ENCODE measurements around the gene MED13L.
"Not testable (repeated sequence)": the region's sequence is repeated elsewhere in the genome, so short reads cannot be mapped to it uniquely, and the experiment has no call there.

MED13L gene

DNA sequence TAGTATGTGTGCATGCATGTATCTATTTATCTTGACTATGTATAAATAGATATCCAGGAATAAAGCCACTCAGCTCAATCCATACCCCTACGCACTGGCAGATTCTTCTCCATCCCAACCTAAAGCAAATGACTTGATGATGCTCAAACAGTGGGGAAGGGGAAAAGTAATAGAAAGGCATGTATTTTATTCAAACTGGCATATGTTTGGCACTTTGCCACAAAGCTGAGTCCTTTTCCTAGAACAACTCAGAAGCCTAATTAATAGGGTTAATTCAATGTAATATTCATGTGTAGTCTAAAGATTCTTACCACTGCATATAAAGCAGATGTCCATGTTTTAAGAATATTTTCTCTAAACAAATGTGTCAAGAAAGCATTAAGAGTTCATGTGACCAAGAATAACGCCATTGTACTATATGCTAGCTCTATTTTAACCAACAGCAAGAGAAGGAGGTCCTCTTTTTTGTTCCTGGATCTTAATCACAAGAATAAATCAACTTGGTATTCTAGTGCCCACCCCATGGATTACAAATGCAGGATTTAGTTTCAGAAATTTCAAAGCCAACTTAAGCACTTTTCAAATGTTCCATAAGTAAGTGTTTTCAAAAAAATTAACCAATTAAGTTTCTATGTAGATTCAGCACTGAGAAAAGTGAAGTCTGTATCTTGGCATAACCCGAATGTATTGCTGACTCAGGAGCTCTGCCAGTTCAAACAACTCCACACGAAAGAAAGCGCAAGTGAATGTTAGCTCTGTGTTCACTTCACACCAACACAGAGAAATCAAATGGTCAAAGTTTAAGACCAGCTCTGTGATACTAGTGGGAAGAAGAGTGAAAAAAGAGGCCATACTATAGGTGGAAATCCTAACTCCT lies 233.6 kb downstream of the MED13L start:
- DNase-seq, result no peak

DNA sequence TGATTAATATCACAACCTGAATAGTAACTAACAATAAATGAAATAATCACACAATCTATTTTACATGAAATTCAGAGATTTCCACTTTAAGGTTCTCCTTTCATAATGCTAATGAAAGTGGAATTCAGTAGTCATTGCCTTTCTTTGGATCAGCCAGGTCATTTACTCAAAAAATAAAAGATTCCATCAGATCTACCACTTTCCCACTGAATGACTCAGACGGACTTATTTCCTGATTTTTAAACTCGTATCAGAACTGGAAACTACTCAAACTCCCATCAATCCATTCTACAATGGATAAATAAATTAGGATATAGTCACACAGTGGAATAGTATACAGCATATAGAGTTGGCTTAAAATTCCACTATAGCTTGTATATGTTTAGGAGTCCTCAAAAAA lies 237.1 kb downstream of the MED13L start:
- no peak for DNase-seq

DNA sequence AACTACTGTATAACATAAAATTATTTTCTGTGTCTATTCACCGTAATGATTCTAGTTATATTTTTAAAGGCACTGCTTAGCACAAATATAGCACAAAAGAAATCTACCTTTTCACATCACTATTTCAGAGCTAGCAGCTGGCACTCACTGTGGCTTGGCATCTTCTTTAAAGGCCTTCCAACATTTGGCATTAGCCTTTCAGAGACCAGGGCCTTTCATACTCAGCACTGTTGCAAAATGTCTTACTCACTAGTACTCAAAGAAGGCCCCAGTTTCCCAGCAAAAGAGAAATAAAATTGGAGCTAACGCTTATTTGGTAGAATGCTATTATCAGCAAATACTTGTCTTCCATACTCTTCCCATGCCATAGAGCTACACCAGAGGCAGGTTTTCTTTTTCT lies 238.4 kb downstream of the MED13L start:
- DNase-seq, result no peak

DNA sequence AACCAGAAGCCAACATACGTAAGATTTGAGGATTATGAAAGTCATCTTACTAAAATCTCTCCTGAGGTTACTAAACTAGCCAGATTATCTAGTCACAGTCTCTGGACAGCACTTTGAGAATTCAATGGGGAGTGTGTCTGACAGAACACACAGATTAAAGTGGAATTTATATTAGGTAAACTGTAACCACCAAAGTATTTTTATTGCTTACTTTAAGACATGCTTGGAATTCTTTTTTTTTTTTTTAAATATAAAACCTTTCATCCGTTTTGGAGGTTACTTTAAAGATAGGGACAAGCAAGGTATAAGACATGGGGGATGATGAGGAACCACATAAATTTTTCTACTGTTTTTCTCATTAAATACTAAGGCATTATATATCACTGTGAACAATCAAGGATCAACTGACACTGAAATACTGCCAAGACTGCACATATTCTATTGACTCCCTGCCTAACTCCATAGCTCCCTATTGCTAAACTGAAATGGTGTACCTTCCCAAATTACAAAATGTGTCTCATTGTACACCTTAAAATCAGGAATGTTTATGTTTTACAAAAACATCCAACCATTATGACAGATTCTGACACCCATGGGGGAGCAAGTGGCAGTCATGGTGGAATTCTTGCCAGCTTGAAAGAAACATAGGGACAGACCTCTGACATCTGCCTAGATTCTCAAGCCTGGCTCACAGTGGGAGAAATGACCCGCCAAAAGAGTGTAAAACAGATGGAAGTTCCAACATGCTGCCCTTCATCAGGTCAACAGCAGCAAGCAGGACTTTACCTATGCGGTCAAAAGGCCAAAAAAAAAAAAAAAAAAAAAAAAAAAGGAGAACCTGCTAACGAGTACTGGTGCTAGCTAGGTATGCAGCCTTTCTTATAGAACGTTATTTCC lies 239.3 kb downstream of the MED13L start:
- no peak for DNase-seq

DNA sequence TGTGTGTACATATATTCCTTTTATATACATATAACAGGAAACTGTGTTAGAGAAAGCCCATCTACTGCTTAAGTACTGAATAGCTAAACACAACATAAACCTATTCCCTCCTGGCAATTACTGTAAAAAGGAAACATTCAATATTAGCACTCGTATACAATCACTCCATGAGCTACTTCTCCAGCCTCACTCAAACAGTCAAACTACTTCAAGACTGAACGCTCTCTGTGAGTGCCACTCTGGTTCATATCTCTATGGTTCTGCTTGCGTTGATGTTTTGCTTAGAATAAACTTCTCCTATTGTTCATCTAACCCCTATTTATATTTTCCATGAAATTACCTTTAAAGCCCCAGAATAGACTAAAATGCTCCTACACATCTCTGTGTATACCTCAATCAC lies 243.7 kb downstream of the MED13L start:
- no peak for DNase-seq

DNA sequence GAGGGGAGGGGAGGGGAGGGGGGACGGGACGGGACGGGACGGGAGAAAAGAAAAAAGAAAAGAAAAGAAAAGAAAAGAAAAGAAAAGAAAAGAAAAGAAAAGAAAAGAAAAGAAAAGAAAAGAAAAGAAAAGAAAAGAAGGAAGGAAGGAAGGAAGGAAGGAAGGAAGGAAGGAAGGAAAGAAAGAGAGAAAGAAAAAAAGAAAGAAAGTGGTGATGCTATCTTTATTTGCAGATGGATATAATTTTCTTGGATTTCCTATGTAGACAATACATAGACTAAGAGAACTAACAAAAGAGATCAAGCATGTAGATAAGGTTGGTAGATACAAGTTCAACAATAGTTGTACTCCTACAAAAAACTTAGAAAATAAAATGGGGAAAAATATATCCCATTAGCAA lies 245.9 kb downstream of the MED13L start:
- not testable (repeated sequence) for DNase-seq

DNA sequence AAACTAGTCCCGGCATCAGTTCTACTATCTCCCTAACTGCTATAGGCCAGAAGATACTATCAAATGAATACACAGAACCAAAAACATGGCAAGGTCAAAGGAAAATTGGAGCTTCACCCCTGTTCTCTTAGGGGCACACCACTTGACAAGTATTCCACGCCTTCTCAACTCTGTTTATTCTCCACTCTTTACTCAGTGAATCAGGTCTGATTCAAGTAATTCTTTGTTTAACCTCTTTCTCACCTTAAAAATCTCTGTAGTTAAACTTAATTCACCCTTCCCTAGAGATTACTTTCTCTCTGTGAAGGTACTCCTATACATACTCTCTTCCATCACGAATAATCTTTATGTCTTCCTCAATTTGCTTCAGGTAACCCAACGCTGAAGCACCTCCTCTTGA lies 248.9 kb downstream of the MED13L start:
- no peak for DNase-seq

DNA sequence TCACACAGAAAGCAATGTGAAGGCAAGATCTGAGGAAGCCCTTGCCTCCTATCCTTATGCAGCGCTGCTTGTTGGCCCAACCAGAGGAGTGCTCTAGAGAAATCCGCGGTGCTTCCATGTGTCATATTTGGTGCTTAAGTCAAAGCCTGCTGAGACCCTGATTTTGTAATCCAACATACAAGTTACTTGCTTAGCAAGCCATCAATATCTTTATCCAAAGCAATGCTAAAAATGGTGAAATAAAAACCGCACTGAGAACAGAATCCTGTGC lies 250.0 kb downstream of the MED13L start:
- no peak for DNase-seq

DNA sequence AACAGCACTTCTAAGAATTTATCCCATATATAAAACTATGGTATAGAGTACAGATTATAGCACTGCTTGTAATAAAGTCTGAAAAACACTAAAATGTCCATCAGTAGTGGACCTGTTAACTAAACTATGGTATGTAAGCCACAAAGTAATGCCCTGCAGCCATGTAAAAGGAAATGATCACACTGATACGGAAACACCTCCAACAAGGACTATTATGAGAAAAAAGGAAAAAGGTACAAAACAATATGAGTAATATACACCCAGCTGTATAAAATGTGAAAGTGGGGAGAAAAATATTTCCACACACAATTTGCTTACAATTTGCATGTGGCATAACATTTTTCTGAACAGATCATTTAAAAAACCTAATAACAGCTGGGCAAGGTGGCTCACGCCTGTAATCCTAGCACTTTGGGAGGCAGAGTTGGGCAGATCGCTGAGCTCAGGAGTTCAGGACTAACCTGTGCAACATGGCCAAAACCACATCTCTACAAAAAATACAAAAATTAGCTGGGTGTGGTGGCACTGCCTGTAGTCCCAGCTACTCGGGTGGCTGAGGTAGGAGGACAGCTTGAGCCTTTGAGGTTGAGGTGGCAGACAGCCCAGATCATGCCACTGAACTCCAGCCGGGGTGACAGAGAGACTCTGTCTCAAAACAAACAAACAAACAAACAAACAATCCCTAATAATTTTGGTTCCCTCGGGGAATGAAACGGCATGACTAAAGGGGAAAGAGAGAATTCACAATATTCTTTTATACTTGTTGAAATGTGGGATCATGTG lies 250.5 kb downstream of the MED13L start:
- no peak for DNase-seq

DNA sequence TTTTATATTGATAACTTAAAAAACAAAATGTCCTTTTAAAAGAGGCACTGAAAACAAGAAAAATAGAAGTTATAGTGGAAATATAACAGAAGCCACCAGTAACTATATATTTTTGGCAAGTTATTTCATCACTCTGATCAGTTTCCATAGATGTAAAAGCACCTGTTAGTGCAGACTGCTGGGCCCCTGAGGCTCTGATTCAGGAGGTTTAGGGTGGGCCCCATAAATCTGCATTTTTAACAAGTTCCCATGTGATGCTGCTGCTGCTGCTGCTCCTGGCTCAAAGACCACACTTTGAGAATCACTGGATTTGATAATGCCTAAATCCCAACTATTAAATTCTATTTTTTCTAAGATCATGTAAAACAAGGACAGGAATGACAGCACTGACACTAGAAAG lies 251.1 kb downstream of the MED13L start:
- DNase-seq, result no peak

DNA sequence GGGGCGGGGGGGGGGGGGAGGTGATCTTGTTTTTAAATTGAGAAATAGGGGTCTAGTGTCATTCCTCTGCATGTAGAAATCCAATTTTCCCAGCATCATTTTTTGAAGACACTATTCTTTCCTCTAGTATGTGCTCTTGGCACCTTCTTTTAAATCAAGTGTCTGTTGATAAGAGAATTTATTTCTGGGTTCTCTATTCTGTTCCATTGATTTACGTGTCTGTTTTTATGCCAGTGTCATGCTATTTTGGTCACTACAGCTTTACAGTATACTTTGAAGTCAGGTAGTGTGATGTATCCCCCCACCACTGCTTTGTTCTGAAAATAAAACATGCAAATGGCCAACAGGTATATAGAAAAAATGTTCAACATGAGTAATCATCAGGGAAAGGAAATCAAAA lies 252.7 kb downstream of the MED13L start:
- no peak for DNase-seq

DNA sequence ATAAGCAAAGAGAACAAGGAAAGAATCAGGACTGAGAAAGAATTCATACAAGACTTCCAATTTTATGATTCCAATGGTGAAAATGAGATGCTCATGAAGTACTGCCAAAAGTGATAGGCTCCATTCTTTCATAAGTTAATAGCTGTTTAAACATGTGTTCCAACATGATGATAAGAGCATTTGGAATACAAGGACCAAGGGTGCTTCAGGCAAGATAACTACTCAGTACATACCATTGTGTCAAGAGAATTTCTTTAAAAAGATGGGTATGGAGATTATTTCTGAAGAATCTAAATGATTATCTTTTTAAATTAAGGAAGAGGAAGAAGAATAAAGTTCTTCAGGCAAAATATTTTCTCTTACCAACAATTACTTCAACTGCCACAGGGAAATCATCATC lies 258.1 kb downstream of the MED13L start:
- no peak for DNase-seq

DNA sequence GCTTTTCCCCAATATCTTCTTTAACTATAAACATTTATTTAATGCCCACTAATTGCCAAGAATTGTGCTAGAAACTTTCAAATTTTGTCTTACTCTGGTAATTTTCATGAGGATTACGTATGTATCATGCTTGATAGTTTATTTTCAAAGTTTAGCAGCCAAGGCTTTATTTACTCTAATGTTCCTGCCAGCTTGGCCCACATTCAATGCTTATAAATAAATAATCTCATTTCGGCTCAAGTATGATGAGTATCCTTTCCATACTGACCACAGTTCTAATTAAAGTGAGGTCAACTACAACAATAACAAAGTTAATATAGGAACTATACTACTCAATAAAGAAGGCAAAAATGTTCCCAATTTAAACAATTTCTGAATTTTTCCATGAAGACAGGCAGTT lies 259.2 kb downstream of the MED13L start:
- DNase-seq, result no peak

DNA sequence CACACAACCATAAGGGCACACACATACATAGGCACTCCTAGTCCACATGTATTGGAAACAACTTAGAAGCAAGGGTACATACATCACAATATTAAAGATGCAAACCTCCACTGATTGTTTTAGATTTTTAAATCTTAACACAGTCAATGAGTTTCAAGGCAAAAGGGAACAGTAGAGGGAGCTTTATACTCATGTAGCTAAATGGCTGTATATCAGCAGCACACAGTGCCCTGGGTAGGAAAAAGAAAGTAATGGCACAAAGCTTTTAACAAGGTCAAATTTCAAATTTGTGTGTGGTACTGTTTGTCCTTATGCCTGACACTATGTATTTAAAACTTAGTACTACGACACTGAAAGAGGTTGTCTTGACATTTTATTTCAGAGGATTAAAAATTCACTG lies 262.0 kb downstream of the MED13L start:
- no peak for DNase-seq

DNA sequence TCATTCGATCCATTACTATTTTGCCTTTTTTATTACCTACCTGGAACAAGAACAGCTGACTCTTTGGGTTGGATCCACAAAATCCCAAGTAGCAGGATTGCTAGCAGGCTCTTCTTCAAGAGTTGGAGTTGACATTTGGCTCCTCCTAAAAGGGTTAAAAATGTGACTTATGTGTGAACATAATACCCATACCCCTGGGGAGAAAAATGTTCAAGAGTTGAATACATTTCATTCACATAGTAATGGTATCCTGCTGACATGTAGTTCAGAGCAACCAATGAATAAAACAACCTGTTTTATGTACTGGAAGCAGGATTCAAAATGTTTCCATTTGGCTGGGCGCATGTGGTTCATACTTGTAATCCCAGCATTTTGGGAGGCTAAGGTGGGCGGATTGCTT lies 264.7 kb downstream of the MED13L start:
- DNase-seq, result no peak

DNA sequence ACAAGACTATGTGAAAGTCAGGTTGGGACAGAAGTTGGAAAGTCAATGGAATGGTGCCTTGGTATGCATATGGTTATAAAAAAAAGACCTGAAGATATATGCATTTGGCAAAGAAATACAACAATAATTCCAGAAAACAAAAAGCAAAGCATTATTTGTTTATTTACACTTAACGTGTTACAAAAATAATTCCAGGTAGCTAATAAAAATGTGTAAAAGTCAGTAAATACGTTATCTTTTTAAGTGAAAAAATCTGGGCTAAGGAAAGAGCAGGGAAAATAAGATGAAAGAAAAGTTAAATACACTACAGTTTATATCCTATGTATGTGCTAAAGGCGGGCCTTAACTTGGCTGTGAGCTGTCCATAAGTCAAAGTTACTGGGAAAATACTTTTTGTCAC lies 266.3 kb downstream of the MED13L start:
- no peak for DNase-seq

DNA sequence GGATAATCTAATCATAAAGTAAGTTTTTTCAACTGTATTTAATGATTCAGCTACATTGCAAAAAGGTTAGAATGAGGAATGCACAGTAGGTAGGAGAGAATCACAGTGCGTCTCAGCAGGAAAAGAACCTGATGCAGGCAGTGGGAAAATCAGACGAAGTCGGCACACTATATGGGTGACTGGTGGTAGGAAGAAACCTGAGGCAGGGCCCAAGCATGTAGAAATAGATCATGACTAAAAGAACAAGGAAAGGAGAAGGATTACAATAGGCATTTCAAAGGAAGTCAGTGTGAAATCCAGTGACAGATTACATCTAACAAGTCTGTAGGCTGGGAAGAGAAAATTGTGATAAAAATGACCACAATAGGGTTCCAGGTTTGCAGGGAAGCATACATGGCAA lies 267.0 kb downstream of the MED13L start:
- DNase-seq, result no peak

DNA sequence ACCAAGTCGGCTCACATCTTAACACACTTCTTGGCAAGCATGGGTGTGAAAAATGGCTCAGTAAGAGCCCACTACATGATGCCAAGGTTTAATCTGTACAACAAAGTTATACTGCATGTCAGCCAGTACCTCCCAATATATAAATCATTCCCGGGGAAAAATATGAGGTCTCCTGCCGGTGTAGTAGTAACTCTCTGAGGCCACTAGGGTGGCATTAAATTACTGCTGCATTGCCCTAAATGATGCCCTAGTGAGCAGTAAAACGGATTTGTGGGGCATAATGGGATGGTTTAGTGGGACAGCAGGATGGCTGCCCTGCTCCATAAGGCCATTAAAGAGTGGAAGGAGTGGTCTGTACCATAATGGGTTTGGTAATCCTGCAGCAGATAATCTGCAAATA lies 267.7 kb downstream of the MED13L start:
- no peak for DNase-seq

DNA sequence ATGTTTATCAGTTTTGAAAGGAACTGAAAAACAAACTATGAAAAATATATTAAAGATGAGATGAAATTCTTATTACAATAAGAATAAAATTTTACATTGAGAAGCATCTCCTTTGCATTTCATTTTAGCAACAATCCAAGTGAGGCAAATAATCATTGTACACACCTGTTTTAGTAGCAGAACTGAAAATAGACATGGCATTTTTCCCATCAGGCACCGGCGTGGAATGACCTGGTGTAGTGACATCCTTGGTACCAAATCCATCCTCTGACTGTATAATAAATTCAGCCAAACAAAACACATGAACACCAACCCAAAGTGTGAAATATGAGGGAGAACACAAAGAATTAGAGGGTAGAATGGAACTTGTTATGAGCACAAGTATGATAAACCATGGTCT lies 271.4 kb downstream of the MED13L start:
- DNase-seq, result no peak

DNA sequence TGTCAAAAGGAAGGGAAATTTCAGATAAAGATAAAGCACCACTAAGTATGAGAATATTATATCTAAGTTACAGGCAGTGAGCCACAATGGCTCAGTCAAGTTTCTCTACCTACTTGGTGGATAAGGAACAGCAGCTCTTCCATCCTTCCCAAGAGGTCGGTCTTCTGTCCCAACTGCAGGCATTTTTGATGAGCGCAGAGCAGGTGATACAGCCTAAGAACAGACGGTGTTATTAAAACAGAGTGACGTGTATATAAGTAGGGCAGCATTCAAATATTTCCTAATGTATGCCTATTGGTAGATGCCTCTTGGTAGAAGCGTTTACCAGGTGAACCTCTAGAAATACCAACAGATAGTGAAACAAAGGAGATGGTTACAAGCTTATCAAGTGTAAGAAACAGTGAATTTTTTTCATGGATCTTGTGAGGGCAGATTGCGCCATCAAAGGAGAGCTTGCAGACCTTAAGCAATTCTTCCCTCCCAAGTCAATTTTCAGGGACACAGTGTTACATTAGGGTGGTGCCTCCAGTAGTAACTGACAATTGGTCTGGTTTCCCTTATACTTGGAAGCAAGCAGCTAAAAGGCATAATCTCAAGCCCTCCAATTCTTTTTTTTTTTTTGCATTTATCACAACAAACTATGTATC lies 274.5 kb downstream of the MED13L start:
- DNase-seq, result no peak

DNA sequence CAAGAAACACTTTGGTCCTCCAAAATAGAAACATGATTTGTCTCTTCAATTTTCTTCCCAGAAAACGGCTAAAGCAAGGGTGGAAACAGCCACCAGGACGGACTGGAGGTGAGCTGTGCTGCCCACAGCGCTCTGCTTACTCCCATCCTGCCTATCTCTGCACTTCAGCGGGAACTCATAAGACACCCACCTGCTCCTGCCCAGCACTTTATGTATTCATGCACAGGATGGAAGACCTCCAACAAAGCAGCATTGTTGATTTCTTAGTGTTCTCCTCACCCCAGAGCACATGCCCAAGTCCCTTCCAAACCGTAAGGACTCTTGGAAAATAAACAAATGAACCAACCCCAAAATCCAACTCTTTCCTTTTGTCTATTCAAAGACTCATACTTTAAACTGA lies 277.2 kb downstream of the MED13L start:
- no peak for DNase-seq

DNA sequence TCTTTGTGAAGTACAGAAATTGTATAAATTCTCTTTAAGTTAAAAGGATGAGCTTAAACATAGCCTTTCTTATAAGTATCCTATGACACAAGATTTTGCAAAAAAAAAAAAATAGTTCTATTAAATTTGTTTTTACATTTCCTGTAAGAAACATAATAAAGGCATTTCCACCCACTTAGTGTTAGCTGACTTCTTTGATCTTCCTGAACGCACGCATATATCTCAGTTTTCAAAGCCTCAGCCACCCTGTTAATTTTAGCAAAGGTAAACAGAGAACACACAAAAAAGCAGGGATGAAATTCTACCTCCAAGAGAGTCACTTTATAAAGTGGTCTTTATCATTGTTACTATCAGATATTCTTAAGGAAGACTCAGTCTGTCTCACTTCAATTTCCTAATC lies 277.9 kb downstream of the MED13L start:
- DNase-seq, result no peak
